HG03139 (cell line): ENCODE measurements around the gene HAPLN3.

Experiments
- ATAC-seq: cut with Tn5 transposase; IDR thresholded peaks from one replicate; pipeline ENCODE4 v1.9.1; 2021; ENCODE audit not compliant: unreplicated experiment

HAPLN3 gene

GRCh38 chr15:88897142-88897455 lies 1.8 kb upstream of the HAPLN3 start:
- no peak for ATAC-seq

- no peak for ATAC-seq
These were observed 1.1 kb upstream of the HAPLN3 start for GRCh38 chr15:88896333-88897033.

GRCh38 chr15:88894348-88894818 lies 961 bp downstream of the HAPLN3 start:
- ATAC-seq: peak; percentile 69

DNA sequence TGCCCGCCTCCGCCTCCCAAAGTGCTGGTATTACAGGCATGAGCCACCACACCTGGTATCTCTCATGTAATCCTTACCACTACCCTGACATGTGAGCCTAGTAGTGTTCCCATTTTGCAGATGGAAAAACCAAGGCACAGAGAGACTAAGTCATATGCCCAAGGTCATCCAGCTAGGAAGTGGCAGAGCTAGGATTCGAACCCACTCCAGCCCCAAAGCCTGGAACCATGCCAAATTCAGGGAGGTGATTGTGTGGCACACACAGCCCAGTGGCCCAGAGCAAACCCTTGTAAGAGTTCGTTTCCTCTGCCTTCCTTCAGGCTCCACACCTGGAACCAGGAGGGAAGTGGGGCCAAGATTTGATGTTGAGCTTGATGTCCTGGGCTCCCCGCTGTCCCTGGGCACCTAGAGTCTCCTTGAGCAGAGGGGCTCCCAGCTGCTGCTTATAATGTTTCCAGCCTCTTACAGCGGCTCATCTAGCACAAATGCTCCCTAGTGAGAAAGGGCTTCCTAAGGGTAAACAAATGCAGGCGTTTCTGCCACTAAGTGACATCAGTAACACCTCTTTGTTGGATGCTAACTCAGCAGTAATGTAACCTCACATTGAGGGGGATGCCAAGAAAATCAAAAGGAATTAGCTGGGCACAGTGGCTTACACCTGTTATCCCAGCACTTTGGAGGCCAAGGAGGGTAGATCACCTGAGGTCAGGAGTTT lies 3.6 kb downstream of the HAPLN3 start:
- no peak for ATAC-seq

GRCh38 chr15:88890495-88890894 lies 4.8 kb downstream of the HAPLN3 start:
- no peak for ATAC-seq

DNA sequence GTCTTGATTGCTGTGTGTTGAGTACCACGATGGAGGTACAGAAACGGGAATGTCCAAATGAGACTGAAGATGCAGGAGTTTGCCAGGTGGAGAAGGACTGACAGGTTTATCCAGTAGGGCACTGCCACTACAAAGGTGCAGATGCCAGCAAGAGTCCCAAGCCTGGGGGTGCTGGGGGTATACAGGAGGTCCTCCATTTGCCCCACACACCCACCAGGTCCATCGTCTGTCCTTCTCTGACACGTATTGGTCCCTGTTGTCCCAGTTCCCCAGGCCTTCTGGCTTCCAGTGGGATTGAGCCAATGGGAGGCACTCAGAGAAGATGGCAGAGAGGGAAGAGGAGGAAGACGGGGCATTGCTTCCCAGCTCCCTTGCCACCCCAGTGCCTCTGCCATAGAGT lies 6.6 kb downstream of the HAPLN3 start:
- no peak for ATAC-seq

DNA sequence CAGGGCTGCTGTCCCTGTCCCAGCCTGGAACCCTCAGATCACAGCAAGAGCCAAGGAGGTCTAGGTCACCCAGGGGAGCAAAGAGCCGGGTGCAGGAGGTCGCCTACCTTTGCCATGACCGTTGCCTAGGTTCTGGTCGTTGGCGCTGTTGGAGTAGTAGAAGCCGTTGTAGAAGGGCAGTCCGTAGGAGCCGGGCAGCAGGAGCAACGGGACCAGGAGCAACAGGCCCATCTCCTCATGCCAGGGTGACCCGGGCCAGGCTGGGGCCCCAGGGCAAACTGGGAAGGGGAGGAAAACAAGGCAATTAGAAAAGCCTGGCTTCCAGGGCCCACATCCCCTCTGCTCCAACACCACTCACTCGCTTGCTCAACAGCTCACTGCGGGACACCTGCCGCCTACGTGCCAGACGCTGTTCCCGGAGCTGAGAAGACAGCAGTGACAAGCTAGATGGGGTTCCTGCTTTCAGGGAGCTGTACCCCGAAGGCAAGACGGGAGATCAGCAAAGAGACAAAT lies 8.2 kb downstream of the HAPLN3 start:
- ATAC-seq: no peak

DNA sequence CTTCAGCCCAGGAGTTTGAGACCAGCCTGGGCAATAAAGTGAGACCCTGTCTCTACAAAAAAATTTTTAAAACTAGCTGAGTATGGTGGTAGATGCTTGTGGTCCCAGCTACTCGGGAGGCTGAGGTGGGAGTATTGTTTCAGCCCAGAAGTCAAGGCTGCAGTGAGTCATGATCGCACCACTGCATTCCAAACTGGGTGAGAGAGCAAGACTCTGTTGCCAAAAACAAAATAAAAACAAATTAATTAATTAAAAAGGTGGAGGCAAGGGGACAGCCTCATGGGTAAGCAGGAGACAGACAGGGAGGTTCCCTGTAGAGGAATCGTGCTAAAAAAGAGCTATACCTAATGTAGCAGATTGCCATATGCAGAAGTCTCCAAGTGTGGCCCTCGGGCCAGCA lies 12.6 kb downstream of the HAPLN3 start:
- no peak for ATAC-seq

GRCh38 chr15:88881775-88882174 lies 13.6 kb downstream of the HAPLN3 start:
- ATAC-seq: no peak

GRCh38 chr15:88880944-88881740 lies 14.2 kb downstream of the HAPLN3 start:
- no peak for ATAC-seq

- peak; percentile 77 for ATAC-seq
These were observed 16.6 kb downstream of the HAPLN3 start for GRCh38 chr15:88878720-88879184.

GRCh38 chr15:88877906-88878305 lies 17.4 kb downstream of the HAPLN3 start:
- ATAC-seq: no peak

- no peak for ATAC-seq
These were observed 17.9 kb downstream of the HAPLN3 start for GRCh38 chr15:88877415-88877814.

DNA sequence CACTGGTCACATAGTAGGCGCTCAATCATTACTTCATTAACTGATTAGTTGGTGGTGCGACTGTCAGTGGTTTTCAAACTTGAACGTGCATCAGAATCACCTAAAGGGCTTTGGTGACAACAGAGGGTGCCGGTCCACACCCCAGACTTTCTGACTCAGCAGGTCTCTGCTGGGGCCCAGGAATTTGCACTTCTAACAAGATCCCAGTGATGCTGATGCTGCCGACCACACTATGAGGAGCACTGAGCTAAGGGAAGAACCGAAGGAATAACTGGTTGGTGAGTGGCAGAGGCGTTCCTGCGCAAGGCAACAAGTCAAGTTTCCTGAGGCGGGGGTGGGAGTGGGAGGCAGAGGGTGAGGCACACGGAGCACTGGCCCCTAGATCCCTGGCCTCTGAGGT lies 18.8 kb downstream of the HAPLN3 start:
- no peak for ATAC-seq

DNA sequence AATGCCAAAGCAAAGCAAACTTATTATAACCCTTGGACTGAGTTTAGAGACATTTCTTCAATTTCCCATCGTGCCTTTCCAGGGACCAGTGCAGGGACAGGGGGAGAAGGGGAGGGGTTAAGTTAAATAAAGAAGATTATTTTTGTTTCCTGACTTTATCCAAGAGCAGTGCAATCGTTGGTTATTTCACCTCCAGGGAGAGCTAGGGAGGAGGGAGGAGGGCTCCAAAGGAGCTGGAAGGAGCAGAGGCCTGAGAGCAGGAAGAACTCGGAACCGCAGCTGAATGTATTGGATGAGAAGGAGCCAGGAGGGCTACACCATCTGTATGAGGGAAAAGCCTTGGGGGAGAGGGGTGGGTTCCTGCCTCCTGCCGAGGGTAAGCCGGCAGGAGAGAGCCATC lies 20.7 kb downstream of the HAPLN3 start:
- ATAC-seq: no peak

DNA sequence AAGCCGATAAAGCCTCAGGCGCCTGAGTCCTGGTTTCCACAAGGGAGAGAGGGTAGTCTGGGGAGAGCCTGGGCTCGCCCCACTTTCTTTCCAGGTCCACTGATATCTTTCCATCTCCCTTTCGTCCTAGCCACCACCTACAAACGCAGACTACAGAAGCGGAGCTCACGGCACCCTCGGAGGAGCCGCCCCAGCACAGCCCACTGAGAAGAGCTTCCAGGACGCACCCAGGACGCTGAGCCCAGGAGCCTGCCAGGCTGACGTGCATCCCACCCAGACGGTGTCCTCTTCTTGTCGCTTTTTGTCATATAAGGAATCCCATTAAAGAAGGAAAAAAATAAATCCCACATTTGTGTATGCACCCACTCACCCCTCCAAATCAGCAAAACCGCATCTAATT lies 21.1 kb downstream of the HAPLN3 start:
- no peak for ATAC-seq

DNA sequence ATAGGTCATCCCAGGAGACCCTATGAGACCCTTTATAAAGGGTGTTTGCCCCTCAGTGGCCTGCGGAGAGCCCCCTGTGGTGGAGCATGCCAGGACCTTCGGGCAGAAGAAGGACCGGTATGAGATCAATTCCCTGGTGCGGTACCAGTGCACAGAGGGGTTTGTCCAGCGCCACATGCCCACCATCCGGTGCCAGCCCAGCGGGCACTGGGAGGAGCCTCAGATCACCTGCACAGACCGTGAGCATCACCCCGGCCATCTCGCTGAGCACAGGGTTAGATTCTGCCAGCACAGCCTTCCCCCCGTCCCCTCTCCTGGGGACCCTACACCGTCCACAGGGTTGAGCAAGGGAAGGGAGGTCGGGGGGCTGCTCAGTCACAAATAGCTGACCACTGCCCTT lies 21.6 kb downstream of the HAPLN3 start:
- ATAC-seq: no peak

DNA sequence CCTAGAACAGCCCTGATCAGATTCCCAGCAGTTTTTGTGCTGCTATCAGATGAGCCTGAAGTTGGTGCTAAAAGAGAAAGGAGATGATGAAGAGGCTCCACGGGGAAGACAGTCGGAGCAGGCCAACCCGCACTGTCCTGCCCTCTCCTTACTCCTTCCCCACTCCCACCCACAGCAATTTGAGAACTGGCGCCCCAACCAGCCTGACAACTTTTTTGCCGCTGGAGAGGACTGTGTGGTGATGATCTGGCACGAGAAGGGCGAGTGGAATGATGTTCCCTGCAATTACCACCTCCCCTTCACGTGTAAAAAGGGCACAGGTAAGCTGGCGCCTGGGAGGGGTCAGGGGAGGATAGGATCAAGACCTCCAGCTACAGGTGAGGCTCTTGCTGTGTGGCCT lies 22.6 kb downstream of the HAPLN3 start:
- ATAC-seq: no peak

GRCh38 chr15:88872106-88872505 lies 23.2 kb downstream of the HAPLN3 start:
- no peak for ATAC-seq

DNA sequence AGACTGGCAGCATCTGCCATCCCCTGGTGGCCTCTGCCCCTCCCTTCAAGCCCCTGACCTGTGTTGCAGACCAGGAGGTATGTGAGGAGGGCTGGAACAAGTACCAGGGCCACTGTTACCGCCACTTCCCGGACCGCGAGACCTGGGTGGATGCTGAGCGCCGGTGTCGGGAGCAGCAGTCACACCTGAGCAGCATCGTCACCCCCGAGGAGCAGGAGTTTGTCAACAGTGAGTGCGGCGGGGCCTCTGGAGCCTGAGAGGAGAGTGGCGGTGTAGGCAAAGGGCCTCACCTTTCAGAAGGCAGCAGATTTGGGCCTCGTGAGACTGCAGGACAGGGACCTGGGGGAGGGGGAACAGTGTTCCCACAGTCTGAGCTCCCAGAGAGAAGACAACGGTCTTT lies 24.0 kb downstream of the HAPLN3 start:
- no peak for ATAC-seq

DNA sequence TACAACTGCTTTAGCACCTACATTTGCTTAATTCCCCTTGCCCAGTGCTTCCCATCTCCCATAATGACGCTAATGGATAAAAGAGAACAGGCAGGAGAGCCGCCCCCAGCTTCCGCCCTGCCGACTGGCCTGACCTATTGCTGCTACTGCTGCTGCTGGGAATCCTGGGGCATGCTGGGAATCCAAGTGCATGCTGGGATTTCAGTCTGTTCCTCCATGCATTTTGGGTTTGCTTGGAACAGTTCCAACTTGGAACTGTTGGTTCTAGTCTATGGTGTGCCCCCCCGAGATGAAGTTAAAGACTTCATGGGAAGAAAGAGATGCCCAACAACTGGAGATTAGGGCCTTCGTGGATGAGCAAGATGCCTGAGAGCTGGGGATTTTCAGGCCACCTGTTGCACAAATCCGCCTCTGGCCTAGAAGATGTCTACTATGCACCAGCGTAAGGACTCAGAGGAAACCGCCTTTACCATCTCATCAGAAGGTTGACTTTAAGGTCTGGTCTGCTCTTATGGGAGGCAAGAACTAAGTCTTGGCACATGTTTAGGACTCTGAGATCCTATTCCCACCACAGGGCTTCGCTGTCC lies 29.0 kb downstream of the HAPLN3 start:
- ATAC-seq: no peak
